Activated CD4-positive, alpha-beta T cell treated with anti-CD3 and anti-CD28 coated beads, Interleukin-2, amount 50 U/mL, for 48 hours (primary cell): ENCODE data around the gene RCOR1.
"Not testable (repeated sequence)": the region's sequence is repeated elsewhere in the genome, so short reads cannot be mapped to it uniquely, and the experiment has no call there.

Source experiments
- DNase-seq, 2 experiments: peaks; one replicate each; pipeline ENCODE4 v3.0.0-alpha.2; 2020

The RCOR1 gene

DNA sequence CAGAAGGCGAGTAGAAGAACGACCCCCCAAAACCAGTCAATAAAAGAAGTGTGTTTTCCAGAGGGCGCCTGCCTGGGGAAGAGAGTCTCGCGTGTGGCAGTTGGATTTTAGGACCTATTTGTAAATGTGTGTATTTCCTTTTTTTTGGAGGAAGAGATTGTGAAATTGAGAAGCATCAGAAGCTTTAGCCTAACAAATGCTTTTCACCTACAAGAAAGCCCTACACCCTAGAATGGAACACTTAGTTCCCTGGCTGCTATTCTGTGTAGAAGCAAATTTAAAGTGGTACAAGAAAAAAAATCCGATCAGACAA, 1.3 kb downstream of the RCOR1 start:
- no peak for DNase-seq

- DNase-seq: peak; percentile 72 to 76
Observed at GRCh38 chr14:102594514-102595175, 2.2 kb downstream of the RCOR1 start.

DNA sequence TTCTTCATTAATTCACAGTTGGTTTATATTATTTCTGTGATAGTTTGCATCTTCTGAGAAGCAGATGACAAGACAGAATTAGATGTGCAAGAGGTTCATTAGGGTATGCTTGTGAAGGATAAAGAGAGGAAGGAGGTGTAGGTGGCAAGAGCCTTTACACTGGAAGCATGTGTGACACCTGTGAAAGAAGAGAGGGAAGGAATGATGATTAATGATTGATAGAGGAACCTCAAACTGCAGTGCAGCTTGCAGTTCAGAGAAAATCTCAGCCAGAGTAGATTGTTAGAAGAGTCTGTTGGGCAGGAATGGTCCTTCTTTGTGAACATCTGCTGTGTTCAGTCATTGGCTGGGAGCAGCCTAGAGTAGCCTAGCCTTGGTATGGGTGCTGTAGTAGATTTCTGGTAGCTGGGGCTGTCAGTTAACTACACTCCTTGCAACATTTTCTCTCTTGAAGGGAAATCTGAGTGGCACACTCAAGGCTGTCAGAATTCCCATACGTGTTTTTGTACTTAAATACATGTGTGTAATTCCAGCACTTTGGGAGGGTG, 9.0 kb downstream of the RCOR1 start:
- no peak for DNase-seq

GRCh38 chr14:102602421-102603292, 10.2 kb downstream of the RCOR1 start:
- no peak for DNase-seq

DNA sequence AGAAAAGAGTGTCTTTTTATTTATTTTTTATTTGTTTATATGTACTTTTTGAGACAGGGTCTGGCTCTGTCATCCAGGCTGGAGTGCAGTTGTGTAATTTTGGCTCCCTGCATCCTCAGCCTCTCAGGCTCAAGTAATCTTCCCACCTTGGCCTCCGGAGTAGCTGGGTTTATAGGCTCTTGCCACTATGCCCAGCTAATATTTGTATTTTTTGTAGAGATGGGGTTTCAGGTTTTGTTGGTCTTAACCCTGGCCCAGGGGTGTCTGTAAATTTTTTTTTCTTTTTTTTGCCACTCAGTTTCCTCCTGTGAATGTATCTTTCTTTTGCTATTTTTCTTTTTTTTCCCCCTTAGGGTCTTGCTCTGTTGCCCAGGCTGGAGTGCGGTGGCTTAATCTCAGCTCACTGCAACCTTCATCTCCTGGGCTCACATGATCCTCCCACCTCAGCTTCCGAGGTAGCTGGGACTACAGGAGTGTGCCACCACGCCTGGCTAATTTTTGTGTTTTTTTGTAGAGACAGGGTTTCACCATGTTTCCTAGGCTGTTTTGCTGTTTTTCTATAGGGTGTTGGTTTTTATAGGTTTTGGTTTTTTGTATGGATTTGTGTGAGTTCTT, 11.0 kb downstream of the RCOR1 start:
- no peak for DNase-seq

DNA sequence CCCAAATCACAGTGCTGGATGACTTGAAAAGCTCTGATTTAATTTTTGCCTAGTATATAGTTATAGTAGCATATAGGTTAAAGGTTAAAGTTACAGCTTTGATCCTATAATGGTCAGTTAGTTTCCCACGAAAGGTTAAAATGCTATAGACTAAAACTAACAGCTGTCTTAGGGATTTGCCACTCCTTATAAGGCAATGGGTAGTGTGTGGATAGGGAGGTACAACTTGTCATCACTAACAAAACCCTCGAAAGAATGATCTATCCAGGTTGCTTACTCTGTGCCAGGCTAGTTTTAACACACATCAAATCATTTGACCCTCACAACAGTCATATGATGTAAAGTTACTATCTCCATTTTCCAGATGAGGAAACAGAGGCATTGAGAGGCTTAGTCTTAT, 11.7 kb downstream of the RCOR1 start:
- DNase-seq: no peak

- no peak for DNase-seq
Observed at GRCh38 chr14:102605029-102605428, 12.6 kb downstream of the RCOR1 start.

DNA sequence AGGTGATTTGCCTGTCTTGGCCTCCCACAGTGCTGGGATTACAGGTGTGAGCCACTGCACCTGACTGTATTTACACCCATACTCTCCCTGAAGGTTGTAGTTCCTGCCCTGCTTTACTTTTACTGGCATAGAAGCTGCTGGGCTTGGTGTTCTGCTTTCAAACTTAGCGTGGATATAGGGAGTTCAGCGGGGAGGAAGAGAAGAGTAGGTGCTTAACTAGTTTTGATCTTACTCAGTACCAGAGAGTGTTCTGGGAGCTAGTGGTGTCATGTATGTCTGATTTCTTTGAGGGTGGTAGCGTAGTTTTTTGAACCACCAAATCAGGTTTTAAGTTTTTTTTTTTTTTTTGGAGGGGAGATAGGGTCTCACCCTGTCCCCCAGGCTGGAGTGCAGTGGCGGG, 13.8 kb downstream of the RCOR1 start:
- DNase-seq: no peak

- DNase-seq: peak in 1 of 2 experiments; percentile 11
Observed at GRCh38 chr14:102608064-102608446, 15.6 kb downstream of the RCOR1 start.

GRCh38 chr14:102610968-102611811, 18.7 kb downstream of the RCOR1 start:
- DNase-seq: no peak

- DNase-seq: no peak
Observed at GRCh38 chr14:102616318-102616717, 23.9 kb downstream of the RCOR1 start.

- no peak for DNase-seq
Observed at GRCh38 chr14:102616799-102617198, 24.4 kb downstream of the RCOR1 start.

DNA sequence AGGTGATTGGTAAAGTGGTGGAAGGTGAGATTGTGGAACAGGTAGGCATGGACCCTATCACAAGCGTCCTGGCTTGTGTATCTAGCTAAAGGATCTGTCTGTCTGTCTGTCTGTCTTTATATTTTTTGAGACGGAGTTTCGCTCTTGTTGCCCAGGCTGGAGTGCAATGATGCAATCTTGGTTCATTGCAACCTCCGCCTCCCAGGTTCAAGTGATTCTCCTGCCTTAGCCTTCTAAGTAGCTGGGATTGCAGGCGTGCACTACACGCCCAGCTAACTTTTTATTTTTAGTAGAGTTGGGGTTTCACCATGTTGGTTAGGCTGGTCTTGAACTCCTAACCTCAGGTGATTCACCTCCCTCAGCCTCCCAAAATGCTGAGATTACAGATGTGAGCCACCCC, 26.6 kb downstream of the RCOR1 start:
- DNase-seq: not testable (repeated sequence)

DNA sequence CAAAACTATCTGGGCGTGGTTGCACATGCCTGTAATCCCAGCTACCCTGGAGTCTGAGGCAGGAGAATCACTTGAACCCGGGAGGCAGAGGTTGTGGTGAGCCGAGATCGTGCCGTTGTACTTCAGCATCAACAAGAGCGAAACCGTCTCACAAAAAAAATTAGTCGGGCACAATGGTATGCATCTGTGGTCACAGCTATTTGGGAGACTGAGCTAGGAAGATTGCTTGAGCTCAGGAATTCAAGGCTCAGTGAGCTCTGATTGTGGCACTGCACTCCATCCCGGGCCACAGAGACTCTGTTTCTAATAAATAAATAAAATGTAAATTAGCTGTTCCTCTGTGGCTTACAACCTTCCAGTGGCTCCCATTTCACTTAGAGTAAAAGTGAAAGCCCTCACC, 28.0 kb downstream of the RCOR1 start:
- no peak for DNase-seq

DNA sequence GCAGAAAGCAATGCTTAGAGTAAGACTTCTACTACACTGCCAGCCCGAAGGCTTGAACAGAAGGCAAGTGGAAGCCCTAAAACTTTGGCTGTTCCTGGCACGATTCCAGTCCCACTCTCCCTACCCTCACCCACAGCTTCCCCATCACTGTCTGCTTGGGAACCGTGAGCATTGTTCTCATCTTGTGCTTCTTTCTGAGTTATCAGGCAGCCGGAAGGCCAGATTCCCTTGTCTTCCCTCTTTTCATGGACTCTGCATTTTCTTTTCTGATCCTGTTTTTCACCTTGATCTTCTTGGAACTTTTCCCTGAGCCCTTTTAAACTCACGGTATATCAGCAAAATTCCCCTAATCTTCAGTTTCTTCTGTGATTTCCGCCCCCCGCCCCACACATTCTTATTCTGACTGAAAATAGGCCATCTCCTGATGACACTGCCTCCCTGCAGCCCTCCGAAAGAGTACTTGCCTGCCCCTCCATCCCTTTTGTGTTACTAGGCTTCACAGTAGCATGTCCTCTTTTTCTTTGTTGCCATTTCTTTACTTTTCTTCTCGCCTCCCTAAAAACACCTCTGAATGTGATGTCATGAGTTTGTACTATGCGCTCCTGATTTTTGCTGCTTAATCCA, 29.9 kb downstream of the RCOR1 start:
- DNase-seq: peak; percentile 26 to 35

DNA sequence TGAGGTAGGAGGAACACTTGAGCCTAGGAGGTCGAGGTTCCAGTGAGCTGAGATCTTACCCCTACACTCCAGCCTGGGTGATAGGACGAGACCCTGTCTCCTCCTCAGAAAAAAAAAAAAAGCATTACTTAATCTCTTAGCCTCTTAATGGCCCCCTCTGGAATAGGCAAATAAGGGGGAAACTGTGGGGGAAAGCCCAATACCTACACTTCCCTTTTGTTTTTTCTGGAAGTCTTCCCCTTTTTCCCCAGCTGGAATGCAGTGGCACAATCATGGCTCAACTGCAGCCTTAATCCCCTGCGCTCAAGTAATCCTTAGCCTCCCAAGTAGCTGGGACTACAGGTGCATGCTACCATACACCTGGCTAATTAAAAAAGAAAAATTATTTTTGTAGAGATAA, 32.2 kb downstream of the RCOR1 start:
- DNase-seq: no peak

GRCh38 chr14:102625564-102626296, 33.3 kb downstream of the RCOR1 start:
- DNase-seq: no peak

GRCh38 chr14:102626530-102626929, 34.1 kb downstream of the RCOR1 start:
- DNase-seq: no peak

- no peak for DNase-seq
Observed at GRCh38 chr14:102629011-102629444, 36.6 kb downstream of the RCOR1 start.

DNA sequence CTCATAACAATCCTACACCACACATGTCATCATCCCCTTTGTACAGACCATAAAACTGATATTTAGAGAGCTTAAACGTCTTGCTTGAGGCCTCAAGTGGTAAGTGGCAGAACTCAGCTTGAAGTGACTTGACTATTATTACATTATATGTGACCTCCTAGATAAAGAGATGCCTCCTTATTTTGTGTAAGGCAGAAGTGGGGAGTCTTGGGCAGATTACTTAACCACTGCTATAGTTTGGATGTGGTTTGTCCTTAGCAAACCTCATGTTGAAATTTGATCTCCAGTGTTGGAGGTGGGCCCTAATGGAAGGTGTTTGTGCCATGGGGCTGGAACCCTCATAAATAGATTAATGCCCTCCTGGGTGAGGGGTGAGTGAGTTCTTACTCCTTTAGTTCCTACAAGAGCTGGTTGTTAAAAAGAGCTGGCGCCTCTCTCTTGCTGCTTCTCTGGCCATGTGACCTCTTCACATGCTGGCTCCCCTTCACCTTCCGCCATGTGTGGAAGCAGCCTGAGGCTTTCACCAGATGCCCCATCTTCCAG, 37.4 kb downstream of the RCOR1 start:
- no peak for DNase-seq

DNA sequence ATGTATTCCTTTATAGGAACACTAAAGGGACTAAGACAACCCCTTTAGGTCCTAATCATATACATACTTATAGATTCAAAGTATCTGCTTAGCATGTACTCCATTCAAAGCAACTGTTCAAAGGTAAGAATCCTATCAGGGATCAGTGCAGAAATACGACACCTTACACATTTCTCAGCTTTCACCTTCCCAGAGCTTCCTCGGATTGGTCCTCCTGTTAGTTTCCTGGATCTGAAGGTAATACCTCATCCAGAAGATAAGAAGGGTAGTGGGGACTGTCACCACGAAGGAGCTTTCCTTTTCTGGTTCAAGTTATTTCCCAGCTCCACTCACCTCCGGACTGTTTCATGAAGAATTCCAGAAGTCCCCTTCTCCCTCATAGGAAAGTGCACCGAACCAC, 38.0 kb downstream of the RCOR1 start:
- DNase-seq: no peak
